ENCODE measurements around the gene MSMP. TPM values are rescaled to one million over a fixed set of nuclear protein-coding genes. Genes with fewer than 3 reads are reported as not detected.

MSMP gene
- polyA plus RNA-seq, 3 donors from 2014 or later = 1.3 TPM; not detected in 2

DNA sequence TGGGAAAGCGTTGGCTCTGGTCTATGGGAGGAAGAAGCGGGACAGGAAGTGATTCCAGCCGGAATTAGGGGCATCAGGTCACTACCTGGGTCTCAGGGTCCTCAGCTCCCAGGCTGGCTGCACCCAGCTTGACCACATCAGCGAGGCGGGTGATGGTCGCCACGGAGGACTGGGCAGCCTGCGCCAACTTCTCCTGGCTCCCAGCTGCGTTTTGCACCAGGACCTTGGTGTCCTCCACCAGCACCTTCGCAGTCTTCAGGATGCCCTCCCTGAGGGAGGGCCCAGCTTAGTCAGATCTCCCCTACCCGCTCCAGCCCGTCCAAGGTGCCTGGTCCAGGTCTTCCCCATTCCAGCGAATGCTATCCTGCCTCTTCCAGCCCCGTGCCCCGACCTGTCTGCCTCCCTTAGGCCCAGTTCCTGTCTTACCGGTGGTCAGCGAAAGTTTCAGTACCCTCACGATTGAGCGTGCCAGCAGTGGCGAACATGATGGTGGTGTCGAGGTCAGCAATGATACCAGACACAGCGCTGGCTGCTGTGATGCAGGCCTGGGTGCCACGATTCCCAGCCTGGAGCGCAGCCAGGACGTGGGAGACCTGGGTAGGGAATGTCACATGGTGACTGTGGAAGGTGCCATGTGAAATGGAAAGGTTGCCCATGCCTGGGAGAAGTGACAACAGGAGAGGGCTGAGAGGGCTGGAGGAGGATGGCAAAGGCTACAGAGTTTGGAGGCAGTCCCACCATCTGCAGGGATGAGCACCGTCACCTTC, 50.0 kb downstream of the MSMP start:
- H3K36me3 Mint-ChIP-seq = peaks cover 16 to 56% (median 40%) of the 10 kb centered on the region in 3 donors
- no peak overlapping the region for H3K4me3 Mint-ChIP-seq
- H3K27ac Mint-ChIP-seq = peak overlapping the region in 2 of 6 donors; percentile 28 to 41
- no peaks in the 10 kb centered on the region for H3K27me3 Mint-ChIP-seq (ENCODE audit: low read depth in 3 of 3)
- no peaks in the 10 kb centered on the region for H3K9me3 Mint-ChIP-seq
- no peak for DNase-seq
- no peaks in the 10 kb centered on the region for H3K4me1 Mint-ChIP-seq

Other genes with a start within 250 kb of the MSMP start
- 10 to 100 TPM in 1 of 3 donors, 1 to 10 TPM in 2; 6.5 to 23.7 (median 8.1) TPM for gene TESK1, start 149.0 kb downstream of the MSMP start, polyA plus RNA-seq
- 10 to 100 TPM in 2 of 3 donors, 1 to 10 TPM in 1; 6.2 to 18.4 (median 10.1) TPM for gene CD72, start 135.9 kb downstream of the MSMP start, polyA plus RNA-seq
- 1 to 10 TPM in 1 of 3 donors, under 1 TPM in 2; 0.26 to 1.4 (median 0.49) TPM for gene SIT1, start 103.3 kb downstream of the MSMP start, polyA plus RNA-seq
- gene RMRP, start 96.3 kb downstream of the MSMP start, polyA plus RNA-seq = 10 to 100 TPM in 1 of 3 donors, not detected in 2; 23.0 TPM
- gene CCDC107, start 96.0 kb downstream of the MSMP start, polyA plus RNA-seq = 100 to 1,000 TPM; 101 to 106 (median 103) TPM
- 1 to 10 TPM in 2 of 3 donors, under 1 TPM in 1; 0.92 to 1.9 (median 1.1) TPM for gene ARHGEF39, start 89.1 kb downstream of the MSMP start, polyA plus RNA-seq
- not detected for gene CA9, start 80.3 kb downstream of the MSMP start, polyA plus RNA-seq
- under 1 TPM in 1 of 3 donors, not detected in 2; 0.28 TPM for gene TPM2, start 64.4 kb downstream of the MSMP start, polyA plus RNA-seq
- 100 to 1,000 TPM in 1 of 3 donors, 10 to 100 TPM in 2; 21.4 to 260 (median 61.5) TPM for gene TLN1, start 22.1 kb downstream of the MSMP start, polyA plus RNA-seq
- 10 to 100 TPM; 47.8 to 59.3 (median 50.0) TPM for gene CREB3, start 21.6 kb downstream of the MSMP start, polyA plus RNA-seq
- gene GBA2, start 5.0 kb downstream of the MSMP start, polyA plus RNA-seq = 10 to 100 TPM; 20.3 to 43.3 (median 37.4) TPM
- gene RGP1, start 5.0 kb downstream of the MSMP start, polyA plus RNA-seq = 10 to 100 TPM in 1 of 3 donors, 1 to 10 TPM in 2; 5.4 to 10.6 (median 8.2) TPM
- under 1 TPM in 1 of 3 donors, not detected in 2; 0.46 TPM for gene NPR2, start 37.3 kb upstream of the MSMP start, polyA plus RNA-seq
- 1 to 10 TPM in 1 of 3 donors, under 1 TPM in 1, not detected in 1; 0.43 to 2.1 TPM for gene SPAG8, start 58.0 kb upstream of the MSMP start, polyA plus RNA-seq
- gene HINT2, start 60.8 kb upstream of the MSMP start, polyA plus RNA-seq = 100 to 1,000 TPM; 105 to 124 (median 122) TPM
- gene FAM221B, start 74.5 kb upstream of the MSMP start, polyA plus RNA-seq = not detected
- 1 to 10 TPM; 1.1 to 2.1 (median 1.6) TPM for gene TMEM8B, start 75.0 kb upstream of the MSMP start, polyA plus RNA-seq
- not detected for gene OR13J1, start 116.1 kb upstream of the MSMP start, polyA plus RNA-seq
- not detected for gene HRCT1, start 151.9 kb upstream of the MSMP start, polyA plus RNA-seq
- gene SPAAR, start 155.2 kb upstream of the MSMP start, polyA plus RNA-seq = not detected
- not detected for gene OR2S2, start 203.9 kb upstream of the MSMP start, polyA plus RNA-seq

All from immature natural killer cell (primary cell).